CMK (cell line): ENCODE measurements around the gene JAK1.

Experiments
- DNase-seq: peaks from one replicate; pipeline ENCODE4 v3.0.0-alpha.2; 2010; ENCODE audit warnings: low read depth

JAK1 gene

GRCh38 chr1:64980745-64981600, 14.6 kb upstream of the JAK1 start:
- no peak for DNase-seq

- no peak for DNase-seq
These were observed 13.0 kb upstream of the JAK1 start for GRCh38 chr1:64979358-64979757.

- no peak for DNase-seq
These were observed 10.0 kb upstream of the JAK1 start for GRCh38 chr1:64976361-64976760.

GRCh38 chr1:64975740-64976139, 9.4 kb upstream of the JAK1 start:
- no peak for DNase-seq

- DNase-seq = no peak
These were observed 8.8 kb upstream of the JAK1 start for GRCh38 chr1:64975127-64975526.

GRCh38 chr1:64974288-64974825, 8.0 kb upstream of the JAK1 start:
- no peak for DNase-seq

GRCh38 chr1:64973061-64973647, 6.8 kb upstream of the JAK1 start:
- DNase-seq = no peak

GRCh38 chr1:64969305-64970046, 3.1 kb upstream of the JAK1 start:
- no peak for DNase-seq

GRCh38 chr1:64967381-64967780, 1.0 kb upstream of the JAK1 start:
- DNase-seq = no peak

GRCh38 chr1:64965366-64966157, 787 bp downstream of the JAK1 start:
- no peak for DNase-seq

GRCh38 chr1:64963466-64963865, 2.9 kb downstream of the JAK1 start:
- DNase-seq = no peak

- no peak for DNase-seq
These were observed 3.9 kb downstream of the JAK1 start for GRCh38 chr1:64962441-64962840.

- no peak for DNase-seq
These were observed 4.4 kb downstream of the JAK1 start for GRCh38 chr1:64961923-64962322.

GRCh38 chr1:64960731-64961130, 5.6 kb downstream of the JAK1 start:
- no peak for DNase-seq

GRCh38 chr1:64959986-64960385, 6.4 kb downstream of the JAK1 start:
- no peak for DNase-seq

GRCh38 chr1:64956733-64957441, 9.5 kb downstream of the JAK1 start:
- no peak for DNase-seq

- DNase-seq = no peak
These were observed 10.2 kb downstream of the JAK1 start for GRCh38 chr1:64956010-64956640.

- DNase-seq = no peak
These were observed 11.0 kb downstream of the JAK1 start for GRCh38 chr1:64955097-64956009.

- no peak for DNase-seq
These were observed 13.1 kb downstream of the JAK1 start for GRCh38 chr1:64953241-64953640.
